Hypothalamus (tissue), 51 donors: ENCODE data around the gene DCTD.

Source experiments
- DNase-seq, 51 donors: peaks; one replicate each; lab custom pipeline; 2025; lab: John Stamatoyannopoulos, UW

Gene DCTD

DNA sequence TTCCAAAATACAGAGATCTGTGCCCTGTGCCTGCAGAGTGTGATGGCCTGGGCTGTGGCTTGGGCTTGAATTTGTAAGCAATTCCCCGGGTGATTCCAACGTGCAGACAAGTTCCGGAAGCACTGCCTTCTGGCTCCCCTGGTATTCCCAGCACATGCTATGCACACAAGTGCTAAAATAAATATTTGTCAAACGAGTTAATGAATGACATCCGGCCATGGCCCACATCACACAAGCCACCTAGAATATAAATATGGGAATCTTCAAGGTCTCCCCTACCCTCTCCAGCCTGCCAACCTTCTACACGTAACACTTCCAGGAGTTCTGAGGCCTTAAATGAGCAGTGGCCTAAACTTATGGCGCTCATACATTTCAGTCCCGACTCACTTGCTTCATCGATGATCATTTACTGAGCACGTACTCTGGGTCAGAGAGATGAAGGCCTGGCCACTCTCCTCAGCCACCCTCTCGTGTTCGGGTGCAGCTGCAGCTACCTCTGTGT, 21.3 kb downstream of the DCTD start:
- DNase-seq: no peak

DNA sequence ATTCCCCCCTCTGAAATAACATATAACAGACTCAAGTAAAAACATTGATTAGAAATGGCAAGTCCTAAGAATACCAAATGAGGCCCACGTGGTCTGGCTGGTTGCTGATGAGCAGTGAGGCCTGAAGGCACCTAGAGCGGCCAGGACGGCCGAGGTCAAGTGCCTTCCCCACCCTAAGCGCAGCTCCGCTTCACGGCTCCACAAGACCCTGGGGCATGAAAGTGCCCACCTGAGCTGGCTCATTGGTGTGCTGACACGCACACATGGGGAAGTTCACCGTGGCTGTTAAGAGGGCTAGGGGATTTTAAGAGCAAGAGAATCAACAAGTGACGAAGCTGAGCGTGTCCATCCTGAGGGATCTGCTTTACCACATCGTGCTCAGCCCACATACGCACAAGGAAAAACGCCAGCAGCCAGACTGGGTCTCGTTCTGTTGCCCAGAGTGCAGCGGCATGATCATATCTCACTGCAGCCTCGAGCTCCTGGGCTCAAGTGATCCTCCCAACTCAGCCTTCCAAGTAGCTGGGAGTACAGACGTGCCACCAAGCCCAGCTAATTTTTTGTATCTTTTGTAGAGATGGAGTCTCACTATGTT, 22.4 kb downstream of the DCTD start:
- no peak for DNase-seq

DNA sequence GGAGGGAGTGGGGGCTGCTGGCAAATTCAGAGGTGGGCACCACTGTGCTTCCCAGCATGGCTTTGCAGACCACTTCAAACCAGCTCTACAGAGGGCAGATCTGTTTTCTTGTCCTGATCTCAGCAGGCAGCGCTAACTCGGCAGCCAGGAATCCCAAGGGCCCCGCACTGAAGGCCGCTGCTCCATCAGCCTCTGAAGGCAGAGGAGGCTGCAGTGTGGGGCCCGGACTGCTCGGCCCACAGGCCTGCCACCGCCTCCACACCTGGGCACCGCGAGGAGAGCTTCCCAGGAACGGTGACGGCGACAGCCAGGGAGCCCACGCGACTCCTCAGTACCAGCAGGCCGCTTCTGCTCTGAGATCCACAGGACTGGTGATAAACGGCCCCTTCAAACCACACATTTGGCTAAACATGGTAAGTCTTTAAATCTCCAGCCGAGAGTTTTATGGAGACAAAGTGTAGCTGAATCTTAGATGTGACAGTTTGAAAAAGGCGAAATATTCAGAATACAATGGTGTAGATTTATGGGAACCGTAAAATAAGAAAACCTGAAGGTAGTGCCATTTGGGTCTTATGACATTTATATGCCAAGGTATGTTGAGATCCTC, 23.6 kb downstream of the DCTD start:
- no peak for DNase-seq

DNA sequence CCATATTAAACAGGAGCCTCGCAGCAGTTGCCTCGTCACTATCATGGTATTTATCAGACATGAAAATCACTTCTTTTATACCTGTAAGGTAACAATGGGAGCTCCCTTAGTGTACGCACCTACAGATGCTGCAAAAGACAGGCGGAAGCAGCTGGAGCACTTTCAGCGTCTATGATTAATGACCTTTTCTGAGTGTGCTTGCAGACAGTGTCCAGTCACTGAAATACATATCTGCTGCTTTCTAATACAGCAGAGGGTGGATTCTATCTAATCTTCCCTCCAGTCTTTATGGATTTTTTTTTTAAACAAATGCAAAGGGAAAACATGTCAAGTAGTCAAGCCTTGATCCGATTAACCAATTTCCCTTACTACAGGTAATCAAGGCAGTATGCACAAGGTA, 24.1 kb downstream of the DCTD start:
- DNase-seq: no peak

DNA sequence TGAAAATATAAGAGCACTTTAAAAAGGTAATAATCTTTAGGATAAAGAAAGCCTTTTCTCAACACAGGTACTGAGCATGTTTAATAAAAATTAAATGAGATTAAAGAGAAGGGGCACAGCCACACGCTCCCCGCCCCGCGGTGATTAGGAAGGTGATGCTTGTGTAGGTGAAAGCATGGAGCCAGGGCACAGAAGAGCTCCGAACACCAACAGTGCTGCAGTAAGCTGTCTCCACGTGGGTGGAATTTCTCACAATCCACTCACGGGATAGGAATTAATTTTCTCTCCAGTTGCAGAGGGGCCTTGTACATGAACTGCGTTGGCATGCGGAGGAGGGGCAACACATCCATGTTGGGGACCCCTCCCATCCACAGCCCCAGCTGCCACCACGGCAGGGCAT, 27.0 kb downstream of the DCTD start:
- no peak for DNase-seq

DNA sequence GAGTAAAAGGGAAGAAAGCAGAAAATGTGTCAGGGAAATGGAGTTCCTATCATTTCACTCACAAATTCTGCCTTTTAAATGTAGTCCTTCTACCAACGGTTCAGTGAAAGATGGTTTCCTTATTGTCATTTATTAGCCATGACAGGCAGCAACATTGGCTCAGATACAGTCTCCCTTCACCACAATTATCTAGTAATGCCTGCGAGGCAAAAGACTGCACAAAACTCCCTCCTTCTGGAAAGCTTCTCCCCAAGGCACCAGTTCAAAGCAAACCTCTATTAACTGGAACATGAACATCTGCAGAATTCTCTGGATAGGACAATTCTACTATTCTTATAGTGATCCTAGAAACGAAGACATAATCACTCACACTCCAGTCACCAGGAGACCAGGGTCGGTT, 28.3 kb downstream of the DCTD start:
- DNase-seq: no peak

DNA sequence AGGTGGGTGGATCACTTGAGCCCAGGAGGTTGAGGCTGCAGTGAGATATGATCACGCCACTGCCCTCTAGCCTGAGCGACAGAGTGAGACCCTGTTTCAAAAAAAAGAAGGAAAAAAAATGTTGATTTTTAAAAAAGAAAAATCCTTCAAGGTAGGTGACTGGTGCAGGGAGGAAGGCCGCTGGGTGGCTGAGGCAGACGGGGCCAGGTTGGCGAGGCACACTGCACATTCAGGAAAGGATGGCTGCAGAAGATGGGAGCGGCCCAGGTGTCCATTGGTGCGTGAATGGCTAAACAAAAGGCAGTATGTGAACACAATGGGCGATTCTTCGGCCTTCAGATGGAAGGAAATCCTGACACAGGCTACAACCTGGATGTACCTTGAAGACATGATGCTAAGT, 30.4 kb downstream of the DCTD start:
- DNase-seq: no peak

DNA sequence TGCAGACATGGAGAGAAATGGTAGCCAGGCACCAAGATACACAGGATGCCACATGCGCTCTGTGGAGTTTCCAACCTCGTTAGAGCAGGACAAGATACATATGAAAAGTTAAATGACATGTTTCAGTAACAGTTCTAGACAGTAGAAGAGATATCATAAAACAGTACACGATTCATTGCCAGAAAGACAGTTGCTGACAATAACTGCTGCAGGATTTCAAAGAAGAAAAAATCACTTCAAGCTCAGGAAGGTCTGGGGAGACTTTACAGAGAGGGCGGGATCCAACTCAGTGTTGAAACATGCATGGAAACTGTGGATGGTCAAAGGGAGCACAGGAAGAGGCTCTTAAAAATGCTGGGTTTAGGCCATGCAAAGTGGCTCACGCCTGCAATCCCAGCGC, 31.0 kb downstream of the DCTD start:
- no peak for DNase-seq

DNA sequence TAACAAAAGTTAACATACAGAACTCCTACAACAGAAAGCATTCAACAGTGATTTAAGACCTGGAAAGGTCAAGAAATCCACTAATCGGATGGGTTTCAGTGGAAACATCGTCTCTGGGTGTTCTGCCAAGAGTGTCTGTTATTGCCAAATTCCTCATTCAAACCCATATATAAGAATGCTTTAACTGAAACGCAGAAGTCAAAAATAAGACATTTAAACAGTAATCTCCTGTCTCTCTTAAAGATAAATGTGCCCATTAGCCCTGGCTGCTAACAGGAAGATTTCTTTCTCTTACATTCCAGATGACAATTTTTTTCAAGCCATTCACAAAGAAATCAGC, 31.5 kb downstream of the DCTD start:
- no peak for DNase-seq

DNA sequence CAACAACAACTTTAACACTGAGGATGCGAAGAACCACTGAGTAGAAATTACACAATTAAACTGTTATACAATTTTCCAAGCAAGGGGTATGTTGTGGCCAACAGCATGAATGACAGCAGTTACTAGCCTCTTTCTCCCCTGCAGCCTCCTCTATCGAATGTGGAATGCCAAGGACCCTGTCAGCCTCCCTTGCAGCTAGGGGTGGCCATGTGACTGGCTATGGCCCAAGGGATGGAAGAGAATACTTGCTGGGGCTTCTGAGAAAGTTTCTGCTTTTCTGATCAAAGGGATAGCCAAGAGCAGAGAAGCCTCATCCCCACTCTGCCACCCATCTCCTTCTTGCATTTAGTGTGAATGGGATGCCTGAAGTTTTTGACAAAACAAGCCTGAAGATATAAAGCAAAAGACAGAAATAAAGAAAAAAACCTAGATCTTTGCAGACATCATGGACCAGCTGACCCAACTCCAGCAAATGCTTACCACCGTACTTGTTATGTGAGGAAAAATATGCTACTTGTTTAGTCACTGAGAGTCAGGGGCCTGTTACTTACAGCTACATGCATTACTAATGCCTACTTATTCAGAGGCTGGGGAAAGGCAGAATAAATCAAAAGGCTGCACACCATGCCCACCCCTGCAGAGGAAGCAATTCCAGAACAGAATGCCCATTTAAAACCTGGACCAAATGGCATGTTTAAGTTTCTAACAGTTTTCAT, 32.0 kb downstream of the DCTD start:
- DNase-seq: no peak

DNA sequence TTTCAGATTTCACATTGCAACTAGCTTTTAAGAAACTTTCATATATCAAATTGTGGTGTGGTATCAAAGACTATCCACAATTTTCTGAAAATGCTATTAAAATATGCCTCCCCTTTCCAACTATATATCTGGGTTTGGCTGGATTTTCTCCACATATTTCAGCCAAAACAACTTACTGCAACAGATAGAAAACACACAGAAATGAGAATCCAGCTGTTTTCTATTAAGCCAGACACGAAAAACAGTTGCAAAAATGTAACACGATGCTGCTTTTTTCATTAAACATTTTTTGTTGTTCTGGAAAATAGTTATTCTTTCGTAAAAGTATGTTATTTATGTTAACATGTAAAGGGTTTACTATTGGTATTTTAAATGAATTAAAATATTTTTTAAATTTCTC, 33.1 kb downstream of the DCTD start:
- DNase-seq: no peak

DNA sequence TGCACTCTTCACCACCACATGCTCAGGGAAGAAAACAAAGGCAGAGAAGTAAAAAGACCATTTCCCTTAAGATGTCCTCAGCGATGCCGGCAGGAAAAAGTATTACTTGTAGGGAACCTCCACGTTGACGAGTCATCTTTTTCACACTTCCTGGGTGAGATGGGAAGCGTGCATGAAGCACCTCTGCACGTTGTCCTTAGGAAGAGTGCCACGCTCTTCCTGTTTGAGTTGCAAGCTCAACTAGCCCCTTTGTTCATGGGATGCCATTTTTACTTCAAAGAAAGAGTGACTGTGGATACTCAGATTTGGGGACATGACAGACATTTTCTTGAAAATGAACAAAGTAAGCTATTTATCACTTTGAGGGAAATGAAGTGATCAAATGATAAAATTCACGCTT, 33.8 kb downstream of the DCTD start:
- DNase-seq: no peak

DNA sequence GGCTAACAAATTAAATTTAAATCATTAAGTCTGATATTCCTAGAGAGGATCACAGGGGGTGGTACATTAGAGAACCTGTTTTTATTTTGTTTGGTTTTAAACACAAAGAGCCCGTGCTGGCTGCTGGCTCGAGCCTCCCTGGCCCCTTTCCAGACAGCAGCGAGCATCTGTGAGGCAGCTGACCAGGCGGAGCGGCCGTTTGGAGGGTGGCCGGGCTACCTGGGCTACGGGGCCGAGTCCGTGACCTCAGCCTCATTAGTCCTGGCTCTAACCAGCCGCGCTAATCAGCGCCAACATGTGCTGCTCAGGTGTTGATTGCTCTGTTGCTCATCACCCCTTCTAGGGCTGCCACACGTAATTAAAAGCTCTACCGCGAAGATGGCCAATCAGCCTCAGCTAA, 35.3 kb downstream of the DCTD start:
- peak in 5 of 51 donors; percentile 4 to 29 (median 7) for DNase-seq

DNA sequence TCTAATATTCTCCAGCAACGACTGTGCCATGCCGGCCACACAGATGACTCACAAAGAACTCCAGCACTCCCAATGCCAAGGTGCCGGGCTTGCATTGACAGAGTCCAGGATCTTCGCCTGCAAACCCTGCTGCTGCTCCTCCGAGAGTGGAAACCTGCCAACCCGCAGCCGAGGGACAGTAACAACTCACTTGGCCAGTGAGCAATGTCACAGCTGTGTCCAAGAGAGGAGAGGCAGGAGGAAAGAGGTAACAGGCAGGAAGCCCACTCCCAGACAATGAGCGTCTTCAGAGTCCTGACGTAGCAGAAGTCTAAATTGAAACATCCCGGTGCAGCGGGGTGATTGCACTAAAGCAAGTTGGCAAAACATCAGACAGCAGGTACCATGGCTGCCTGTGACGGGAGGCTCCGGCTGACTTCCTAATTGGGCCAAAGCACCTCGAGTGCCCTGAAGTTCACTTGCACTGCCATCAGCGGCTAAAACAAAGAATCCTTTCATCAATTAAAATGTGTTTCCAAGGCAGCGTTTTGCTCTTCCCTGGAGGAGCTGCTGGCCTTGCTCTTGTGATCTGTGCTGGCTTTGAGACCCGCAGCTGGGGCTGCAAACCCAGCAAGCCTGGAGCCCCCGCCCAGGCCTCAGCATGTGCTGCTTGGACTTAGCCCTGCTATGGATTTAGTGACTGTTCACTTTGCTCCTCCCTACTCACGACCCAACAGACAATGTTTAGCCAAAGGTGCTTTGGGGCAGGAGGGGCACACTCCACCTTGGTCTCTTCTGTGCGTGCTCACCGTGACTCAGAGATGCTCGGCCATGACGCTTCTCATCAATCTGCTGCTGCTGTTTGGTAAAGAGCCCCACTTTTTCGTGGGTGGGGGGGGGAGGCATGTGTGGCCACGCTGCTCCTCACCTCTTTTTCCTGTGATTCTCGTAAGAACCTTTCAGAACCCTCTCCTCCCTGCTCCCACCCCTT, 36.5 kb downstream of the DCTD start:
- DNase-seq: peak in 28 of 51 donors; percentile 5 to 64 (median 20)

DNA sequence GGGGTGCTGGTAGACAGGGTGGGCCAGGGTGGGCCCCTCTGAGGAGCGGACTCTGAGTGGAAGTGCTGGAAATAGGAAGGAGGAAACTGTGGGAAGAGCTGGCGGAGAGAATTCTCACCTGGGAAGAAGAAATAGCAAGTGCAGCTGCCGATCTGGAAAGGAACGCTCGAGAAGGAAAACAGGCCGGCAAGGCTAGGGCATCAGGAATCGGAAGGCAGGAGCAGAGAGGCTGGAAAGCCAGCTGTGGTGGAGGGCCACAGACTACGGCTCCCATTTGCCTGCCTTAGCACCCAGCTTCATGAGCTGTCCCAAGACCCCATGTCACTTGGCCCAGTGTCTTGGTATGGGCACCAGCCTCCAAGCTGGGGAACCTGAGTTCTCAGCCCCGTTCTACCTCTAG, 37.3 kb downstream of the DCTD start:
- no peak for DNase-seq

DNA sequence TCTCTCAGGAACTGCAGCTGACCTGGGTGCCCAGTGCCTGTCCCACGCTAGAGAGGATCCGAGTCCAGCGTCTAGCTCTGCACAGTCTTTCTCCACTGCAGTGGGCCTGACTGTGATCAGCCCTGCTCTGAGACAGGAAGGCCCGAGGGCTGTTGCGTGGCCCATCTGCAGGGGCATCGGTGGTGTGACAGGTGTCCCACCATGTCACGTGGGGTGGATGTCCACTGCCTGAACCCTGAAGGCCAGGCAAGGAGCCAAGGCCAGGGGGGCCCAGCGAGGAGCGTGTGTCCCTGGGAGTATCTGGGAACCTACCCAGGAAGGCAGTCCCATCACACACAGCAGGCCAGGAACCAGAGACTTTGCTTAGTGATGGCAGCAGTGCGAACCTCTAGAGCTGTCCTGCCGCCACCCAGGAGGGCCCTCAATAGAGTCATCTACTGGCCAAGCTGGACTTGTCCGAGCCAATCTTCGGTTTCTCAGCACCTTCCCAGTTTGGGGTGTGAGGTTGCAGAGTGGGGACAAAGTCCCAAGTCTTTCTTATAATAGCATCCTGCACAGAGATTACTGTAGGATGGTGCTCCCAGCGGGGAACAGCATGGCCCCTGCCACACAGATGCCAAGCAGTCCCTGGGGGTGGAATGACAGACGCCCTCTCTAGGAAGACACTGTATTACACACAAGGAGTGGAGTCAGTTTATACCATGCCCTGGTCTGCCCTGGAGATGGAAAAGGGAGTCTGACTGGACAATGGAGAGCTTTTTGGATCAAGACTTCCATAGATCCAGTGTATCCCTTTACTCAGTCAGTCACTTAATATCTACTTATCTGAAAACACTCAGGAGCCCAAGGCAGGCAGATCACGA, 38.3 kb downstream of the DCTD start:
- DNase-seq: no peak

DNA sequence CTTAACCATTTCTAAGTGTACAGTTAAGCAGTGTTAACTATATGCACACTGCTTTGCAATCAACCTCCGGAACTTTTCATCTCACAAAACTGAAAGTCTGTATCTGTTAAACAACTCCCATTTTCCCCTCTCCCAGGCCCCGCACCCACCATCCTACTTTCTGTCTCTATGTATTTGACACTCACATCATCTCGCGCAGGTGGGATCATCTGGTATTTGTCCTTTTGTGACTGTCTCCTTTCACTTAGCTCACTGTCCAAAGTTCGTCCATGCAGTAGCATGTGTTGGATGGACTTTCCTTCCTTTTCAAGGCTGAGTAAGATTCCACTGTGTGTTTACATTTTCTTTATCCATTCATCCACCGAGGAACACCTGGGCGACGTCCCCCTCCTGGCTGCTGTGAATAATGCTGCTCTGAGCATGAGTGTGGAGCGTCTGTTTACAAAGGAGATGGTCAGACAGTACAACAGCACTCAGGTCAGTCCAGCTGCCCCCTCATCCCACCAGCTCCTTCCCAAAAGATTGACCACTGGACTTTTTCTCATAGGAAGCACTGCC, 39.8 kb downstream of the DCTD start:
- no peak for DNase-seq

DNA sequence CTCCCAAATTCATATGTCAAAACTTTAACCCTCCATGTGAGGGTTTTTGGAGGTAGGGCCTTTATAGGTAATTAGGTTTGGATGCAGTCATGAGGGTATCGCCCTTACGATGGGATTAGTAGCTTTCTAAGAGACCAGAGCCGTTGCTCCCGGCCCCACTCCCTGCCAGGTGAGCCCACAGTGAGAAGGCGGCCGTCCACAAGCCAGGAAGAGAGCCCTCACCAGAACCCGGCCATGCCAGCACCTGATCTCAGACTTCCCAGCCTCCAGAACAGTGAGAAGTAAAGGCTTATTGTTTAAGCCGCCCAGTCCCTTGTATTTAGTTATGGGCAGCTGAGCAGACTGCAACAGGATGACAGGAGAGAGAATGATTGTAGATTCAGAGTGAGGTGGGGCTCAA, 40.8 kb downstream of the DCTD start:
- DNase-seq: no peak

DNA sequence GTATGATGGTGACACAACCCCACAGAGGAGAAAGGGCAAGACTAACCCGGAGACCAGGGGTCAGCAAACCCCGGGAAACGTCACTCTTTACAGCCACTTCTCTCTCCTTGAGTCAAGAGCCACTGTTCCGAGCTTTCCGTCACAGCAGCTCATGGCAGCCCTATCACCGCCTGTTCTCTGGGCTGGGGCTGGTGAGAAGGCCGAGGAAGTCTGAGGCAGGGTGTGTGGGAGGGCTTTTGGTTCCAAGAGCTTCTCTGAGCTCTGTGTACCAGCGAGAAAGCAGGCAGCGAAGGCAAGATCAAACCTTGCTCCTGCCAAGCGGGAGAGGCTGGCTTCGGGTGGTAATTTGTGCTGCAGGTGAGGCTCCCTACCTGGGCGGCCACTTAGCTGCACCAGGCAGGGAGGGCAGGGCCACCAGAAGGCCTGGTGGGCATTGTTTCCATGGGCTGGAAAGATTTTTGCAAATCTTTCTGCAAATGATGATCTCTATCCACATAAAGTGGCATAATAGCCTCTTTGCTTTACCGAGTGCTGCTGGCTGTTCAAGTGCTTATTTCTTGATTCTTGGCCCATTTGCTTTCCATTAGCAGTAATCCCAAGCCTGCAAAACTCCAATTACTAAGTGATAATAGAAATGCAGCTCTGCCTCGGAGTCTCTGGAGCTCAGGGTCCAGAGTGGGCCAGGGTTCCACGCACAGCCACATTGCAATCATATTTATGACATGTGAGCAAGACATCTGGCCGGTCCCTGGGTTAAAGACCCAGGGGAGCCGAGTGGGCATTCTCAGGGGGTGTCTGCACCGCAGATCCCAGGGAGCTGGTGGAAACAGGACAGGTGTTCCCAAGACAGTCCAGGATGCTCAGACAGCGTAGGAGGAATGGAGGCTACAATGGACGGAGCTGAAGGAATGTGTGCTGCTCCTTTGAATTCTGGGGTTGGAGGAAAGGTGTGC, 41.5 kb downstream of the DCTD start:
- no peak for DNase-seq
